Tibial nerve (tissue), 4 donors: ENCODE measurements around the gene SLC16A12. TPM values are rescaled to one million over a fixed set of nuclear protein-coding genes. Genes with fewer than 3 reads are reported as not detected.
A peak's percentile ranks its signal among the peaks of the same experiment; 100 is the strongest.

Experiments
- DNase-seq, 2 donors: peaks; one replicate each; pipeline ENCODE4 v3.0.0-alpha.2; 2019; ENCODE audit warnings: low spot score in 2 of 2
- H3K27ac ChIP-seq, 4 donors: fragments of 200-600 bp; sonication (generic) in 3 of 4; one replicate each; pipeline ENCODE4 v1.5.1; 2017 to 2019; ENCODE audit warnings: mild to moderate bottlenecking in 1 of 4
- H3K27me3 ChIP-seq, 2 donors: fragments of 200-600 bp; sonication (generic) in 1 of 2; one replicate each; pipeline versions ENCODE4 v1.5.1 to v1.6.0; 2017 to 2019
- H3K36me3 ChIP-seq, 3 donors: fragments of 200-600 bp; sonication (generic); one replicate each; pipeline ENCODE4 v1.5.1; 2018 to 2019
- H3K4me1 ChIP-seq, 4 donors: fragments of 200-600 bp; sonication (generic) in 3 of 4; one replicate each; pipeline ENCODE4 v1.5.1; 2017 to 2019
- H3K4me3 ChIP-seq, 4 donors: fragments of 200-600 bp; sonication (generic) in 3 of 4; one replicate each; pipeline ENCODE4 v1.5.1; 2017 to 2019; ENCODE audit warnings: mild to moderate bottlenecking in 1 of 4, moderate library complexity in 1 of 4
- H3K9me3 ChIP-seq, 4 donors: fragments of 200-600 bp; sonication (generic) in 3 of 4; one replicate each; pipeline ENCODE4 v1.5.1; 2017 to 2019
- CTCF ChIP-seq, 5 experiments: fragments of 200-600 bp in 3 of 5; fragments of 450-650 bp in 2 of 5; sonication (generic) in 3 of 5; IDR thresholded peaks; one replicate each; pipeline ENCODE4 v1.5.1; 2016 to 2019; ENCODE audit warnings: antibody characterized with exemption in 5 of 5, mild to moderate bottlenecking in 3 of 5, moderate library complexity in 2 of 5
- EP300 ChIP-seq, 2 donors: sonication (generic); formaldehyde crosslinking; IDR thresholded peaks; one replicate each; pipeline ENCODE4 v1.6.1; 2017; ENCODE audit warnings: antibody characterized with exemption in 2 of 2, mild to moderate bottlenecking in 1 of 2
- POLR2A ChIP-seq, 2 donors: fragments of 450-650 bp; IDR thresholded peaks; one replicate each; pipeline ENCODE4 v1.6.1; 2017; ENCODE audit warnings: antibody characterized with exemption in 2 of 2, mild to moderate bottlenecking in 2 of 2, moderate library complexity in 2 of 2
- WGBS, 2 donors: methylation state at CpG; one replicate each; pipeline ENCODE4 v1.1.5; 2018; 5-methylcytosine and 5-hydroxymethylcytosine counted together
- total RNA-seq, 4 donors: library from RNA; depleted of rRNA; stranded (reverse); fragments of >200 nt; gene quantifications; one replicate each; pipeline ENCODE4 v1.1.0, GENCODE V29; 2016

SLC16A12 gene
- total RNA-seq, 4 donors from 2014 or later = 25.8 to 45.4 (median 42.8) TPM

- 59 to 70% methylated on average over 3 of the region's 3 CpGs for WGBS, 2 donors
- no peak overlapping the region for H3K27ac ChIP-seq
- no peak for DNase-seq
- TF ChIP-seq POLR2A (IDR thresholded peaks at IDR 0.05) = no peak
- no peak for TF ChIP-seq CTCF (IDR thresholded peaks at IDR 0.05)
- TF ChIP-seq EP300 (IDR thresholded peaks at IDR 0.05) = no peak
- peaks cover 0 to 18% (median 0%) of the 10 kb centered on the region in 4 donors for H3K4me1 ChIP-seq
- no peaks in the 10 kb centered on the region for H3K9me3 ChIP-seq
- H3K27me3 ChIP-seq = no peaks in the 10 kb centered on the region
- H3K36me3 ChIP-seq = no peaks in the 10 kb centered on the region
- no peak overlapping the region for H3K4me3 ChIP-seq
These were observed 103.4 kb downstream of the SLC16A12 start for GRCh38 chr10:89431977-89432376.

- WGBS, 2 donors = 56 to 71% methylated on average over 1 of the region's 1 CpG
- peaks cover 0 to 24% (median 0%) of the 10 kb centered on the region in 4 donors for H3K4me1 ChIP-seq
- DNase-seq = no peak
- H3K9me3 ChIP-seq = no peaks in the 10 kb centered on the region
- H3K4me3 ChIP-seq = no peak overlapping the region
- no peaks in the 10 kb centered on the region for H3K27me3 ChIP-seq
- H3K36me3 ChIP-seq = no peaks in the 10 kb centered on the region
- TF ChIP-seq EP300 (IDR thresholded peaks at IDR 0.05) (no peak), POLR2A (IDR thresholded peaks at IDR 0.05) (no peak), CTCF (IDR thresholded peaks at IDR 0.05) (no peak)
- H3K27ac ChIP-seq = peak overlapping the region in 1 of 4 donors; percentile 37
These were observed 106.5 kb downstream of the SLC16A12 start for GRCh38 chr10:89428877-89429276.

- 67 to 71% methylated on average over 4 of the region's 4 CpGs for WGBS, 2 donors
- Histone ChIP-seq H3K36me3 (peaks cover 0 to 3% (median 0%) of the 10 kb centered on the region in 3 donors), H3K27ac (peak overlapping the region in 1 of 4 donors; percentile 37), H3K4me1 (peaks cover 0 to 24% (median 0%) of the 10 kb centered on the region in 4 donors), H3K9me3 (no peaks in the 10 kb centered on the region), H3K27me3 (no peaks in the 10 kb centered on the region), H3K4me3 (no peak overlapping the region)
- no peak for TF ChIP-seq CTCF (IDR thresholded peaks at IDR 0.05)
- DNase-seq = no peak
These were observed 107.8 kb downstream of the SLC16A12 start for GRCh38 chr10:89427629-89428028.

GRCh38 chr10:89426230-89426868 lies 109.0 kb downstream of the SLC16A12 start:
- Histone ChIP-seq H3K4me1 (peaks cover 0 to 22% (median 0%) of the 10 kb centered on the region in 4 donors), H3K36me3 (peaks cover 0 to 16% (median 0%) of the 10 kb centered on the region in 3 donors), H3K27ac (no peak overlapping the region), H3K4me3 (no peak overlapping the region), H3K27me3 (no peaks in the 10 kb centered on the region), H3K9me3 (no peaks in the 10 kb centered on the region)
- whole genome bisulfite sequencing, 2 donors = 52 to 54% methylated on average over 5 of the region's 5 CpGs
- peak in 1 of 2 donors; percentile 57 for DNase-seq
- TF ChIP-seq CTCF (IDR thresholded peaks at IDR 0.05) (peak; percentile 69 to 89 (median 71)), POLR2A (IDR thresholded peaks at IDR 0.05) (no peak), EP300 (IDR thresholded peaks at IDR 0.05) (peak in 1 of 2 donors; percentile 26)

GRCh38 chr10:89425000-89425399 lies 110.4 kb downstream of the SLC16A12 start:
- H3K4me3 ChIP-seq = no peak overlapping the region
- peaks cover 0 to 21% (median 0%) of the 10 kb centered on the region in 4 donors for H3K4me1 ChIP-seq
- 85 to 87% methylated on average over 5 of the region's 5 CpGs for WGBS, 2 donors
- H3K36me3 ChIP-seq = peaks cover 0 to 29% (median 0%) of the 10 kb centered on the region in 3 donors
- TF ChIP-seq POLR2A (IDR thresholded peaks at IDR 0.05) (no peak), CTCF (IDR thresholded peaks at IDR 0.05) (no peak), EP300 (IDR thresholded peaks at IDR 0.05) (no peak)
- no peaks in the 10 kb centered on the region for H3K9me3 ChIP-seq
- H3K27ac ChIP-seq = no peak overlapping the region
- no peak for DNase-seq
- H3K27me3 ChIP-seq = no peaks in the 10 kb centered on the region
